Mucosa of descending colon (tissue), 3 donors: ENCODE measurements around the gene GTF2H2C. TPM values are rescaled to one million over a fixed set of nuclear protein-coding genes. Genes with fewer than 3 reads are reported as not detected.
"Not testable (repeated sequence)": the region's sequence is repeated elsewhere in the genome, so short reads cannot be mapped to it uniquely, and the experiment has no call there.

Experiments
- ATAC-seq: fragments of 200-7000 bp; cut with Tn5 transposase; one replicate; pipeline ENCODE4 v1.9.1; 2020; ENCODE audit warnings: mild to moderate bottlenecking, moderate library complexity
- DNase-seq, 3 donors: peaks; one replicate each; pipeline ENCODE4 v3.0.0-alpha.2; 2020
- H3K36me3 ChIP-seq: fragments of 200-600 bp; one replicate; pipeline ENCODE4 v1.8.0; 2021; ENCODE audit warnings: low read depth, mild to moderate bottlenecking
- H3K4me1 ChIP-seq: fragments of 200-600 bp; one replicate; pipeline ENCODE4 v1.8.0; 2021; ENCODE audit warnings: low read depth, mild to moderate bottlenecking
- H3K4me3 ChIP-seq: fragments of 200-600 bp; one replicate; pipeline ENCODE4 v1.8.0; 2021; ENCODE audit warnings: mild to moderate bottlenecking
- H3K9me3 ChIP-seq: fragments of 200-600 bp; one replicate; pipeline ENCODE4 v1.8.0; 2021; ENCODE audit warnings: mild to moderate bottlenecking
- CTCF ChIP-seq: fragments of 200-600 bp; IDR thresholded peaks from one replicate; pipeline ENCODE4 v1.8.0; 2022; ENCODE audit warnings: antibody characterized with exemption, mild to moderate bottlenecking
- intact Hi-C, 2 donors: fragments of 100-400 bp; cut with DNase I in 1 of 2; cut with micrococcal nuclease in 1 of 2; formaldehyde crosslinking; loops; one replicate each; pipeline versions ENCODE4 v1.11.0 to v1.11.1; 2022; cut with DNase I, micrococcal nuclease
- total RNA-seq, 3 donors: library from RNA; stranded (reverse); fragmentation: NEBNext Ultra II Directional in 2 of 3; extraction: Animal tissue kit (Norgen Biotek cat#: 25700) in 2 of 3; gene quantifications; one replicate each; pipeline versions ENCODE4 v1.2.1 to v1.2.4, GENCODE V29; 2021 to 2023
- donor health status: DM: no; HTN: no; CAD: no; lungs with moderate emphysema.
- donor health status: DM: no; HTN: no; CAD: no.
- donor health status: DM: no; HTN: yes; CAD: no.

The GTF2H2C gene
- total RNA-seq, 3 donors from 2014 or later = 25.7 to 39.1 (median 26.4) TPM

GRCh38 chr5:69528609-69529008 lies 31.4 kb upstream of the GTF2H2C start:
- peak in 1 of 3 donors; percentile 3 for DNase-seq
- Histone ChIP-seq H3K4me3 (no peak overlapping the region), H3K36me3 (no peaks in the 10 kb centered on the region), H3K9me3 (no peaks in the 10 kb centered on the region), H3K4me1 (peaks cover 15% of the 10 kb centered on the region)
- no peak for TF ChIP-seq CTCF
- intact Hi-C loops = no loop called here
- no peak for ATAC-seq

- ATAC-seq (peak; percentile 48), DNase-seq (peak in 1 of 3 donors; percentile 20)
- no peak overlapping the region for H3K4me3 ChIP-seq
- no peak for TF ChIP-seq CTCF
- intact Hi-C loops = no loop called here
- no peaks in the 10 kb centered on the region for H3K9me3 ChIP-seq
- H3K36me3 ChIP-seq = no peaks in the 10 kb centered on the region
- H3K4me1 ChIP-seq = peaks cover 12% of the 10 kb centered on the region
Measured at GRCh38 chr5:69530561-69531405, 29.2 kb upstream of the GTF2H2C start.

GRCh38 chr5:69531406-69531801 lies 28.6 kb upstream of the GTF2H2C start:
- no peak for TF ChIP-seq CTCF
- peaks cover 12% of the 10 kb centered on the region for H3K4me1 ChIP-seq
- intact Hi-C loops = no loop called here
- no peaks in the 10 kb centered on the region for H3K9me3 ChIP-seq
- ATAC-seq (no peak), DNase-seq (no peak)
- no peaks in the 10 kb centered on the region for H3K36me3 ChIP-seq
- no peak overlapping the region for H3K4me3 ChIP-seq

- intact Hi-C loops, DNase-seq, H3K4me1 ChIP-seq, H3K36me3 ChIP-seq, H3K9me3 ChIP-seq, H3K4me3 ChIP-seq: not testable (repeated sequence)
- ATAC-seq = peak; percentile 59
Measured at GRCh38 chr5:69537911-69538310, 22.1 kb upstream of the GTF2H2C start.

GRCh38 chr5:69538735-69539134 lies 21.3 kb upstream of the GTF2H2C start:
- intact Hi-C loops = not testable (repeated sequence)

GRCh38 chr5:69541347-69541746 lies 18.6 kb upstream of the GTF2H2C start:
- H3K36me3 ChIP-seq, H3K4me1 ChIP-seq, H3K9me3 ChIP-seq, DNase-seq, H3K4me3 ChIP-seq, intact Hi-C loops: not testable (repeated sequence)
- ATAC-seq = peak; percentile 88

More at GRCh38 chr5:69538735-69539134, 21.3 kb upstream of the GTF2H2C start:
- not testable (repeated sequence) for H3K36me3 ChIP-seq, ATAC-seq, H3K9me3 ChIP-seq, DNase-seq, H3K4me1 ChIP-seq, H3K4me3 ChIP-seq

GRCh38 chr5:69542838-69543618 lies 17.0 kb upstream of the GTF2H2C start:
- peak; percentile 51 for ATAC-seq
- DNase-seq, H3K4me1 ChIP-seq, H3K4me3 ChIP-seq, H3K9me3 ChIP-seq, H3K36me3 ChIP-seq, intact Hi-C loops: not testable (repeated sequence)

GRCh38 chr5:69544602-69545001 lies 15.4 kb upstream of the GTF2H2C start:
- H3K9me3 ChIP-seq, H3K4me1 ChIP-seq, H3K4me3 ChIP-seq, DNase-seq, H3K36me3 ChIP-seq, intact Hi-C loops: not testable (repeated sequence)
- ATAC-seq = peak; percentile 5

GRCh38 chr5:69560587-69561431 lies 818 bp downstream of the GTF2H2C start:
- intact Hi-C loops, H3K9me3 ChIP-seq, H3K36me3 ChIP-seq, H3K4me1 ChIP-seq, H3K4me3 ChIP-seq: not testable (repeated sequence)
- DNase-seq (peak in 1 of 3 donors; percentile 35), ATAC-seq (peak; percentile 23)

GRCh38 chr5:69566172-69566571 lies 6.2 kb downstream of the GTF2H2C start:
- H3K36me3 ChIP-seq, H3K9me3 ChIP-seq, DNase-seq, H3K4me1 ChIP-seq, intact Hi-C loops, H3K4me3 ChIP-seq: not testable (repeated sequence)
- peak; percentile 73 for ATAC-seq
